K562 (cell line): Measurements from ENCODE around the gene GMIP. TPM values are rescaled to one million over a fixed set of nuclear protein-coding genes. Genes with fewer than 3 reads are reported as not detected.

Experiments used
- CTCF ChIP-seq, 3 experiments: IDR thresholded peaks in 2 of 3; conservative IDR thresholded peaks in 1 of 3; 2 replicates each; pipeline ENCODE4 v1.5.1; 2011 to 2012; ENCODE audit warnings: low read length in 3 of 3, mild to moderate bottlenecking in 3 of 3, control low read depth in 2 of 3, improper control_type of control experiment in 1 of 3, inconsistent platforms in 1 of 3, low read depth in 1 of 3, mixed read lengths in 1 of 3, moderate library complexity in 1 of 3; ENCODE audit not compliant: insufficient read depth in 2 of 3
- E2F8 ChIP-seq: fragments of 450-650 bp; IDR thresholded peaks from 2 replicates; pipeline ENCODE4 v1.7.1; 2018; ENCODE audit warnings: mild to moderate bottlenecking, low read depth; ENCODE audit not compliant: partially characterized antibody
- NR2F6 ChIP-seq: fragments of 450-650 bp; formaldehyde crosslinking; IDR thresholded peaks from 2 replicates; pipeline ENCODE4 v1.4.0; 2020; ENCODE audit warnings: mild to moderate bottlenecking
- RBM14 ChIP-seq: fragments of 200-400 bp; formaldehyde crosslinking; IDR thresholded peaks from 2 replicates; pipeline ENCODE4 v1.6.1; 2018; ENCODE audit warnings: low read depth, mild to moderate bottlenecking, low read length, moderate library complexity, borderline replicate concordance; ENCODE audit not compliant: insufficient read depth
- REST ChIP-seq, 2 experiments: fragments of 450-650 bp; formaldehyde crosslinking in 1 of 2; IDR thresholded peaks; 2 replicates each; pipeline versions ENCODE4 v1.4.0 to v1.6.1; 2014 to 2020; ENCODE audit warnings: mild to moderate bottlenecking in 2 of 2, borderline replicate concordance in 1 of 2, low read depth in 1 of 2
- ZNF311 ChIP-seq: fragments of 250-450 bp; sonication (Bioruptor Pico); IDR thresholded peaks from 2 replicates; pipeline ENCODE4 v1.4.0; 2020; ENCODE audit warnings: mild to moderate bottlenecking, moderate library complexity
- ZNF41 ChIP-seq: fragments of 250-450 bp; sonication (Bioruptor Pico); conservative IDR thresholded peaks from 2 replicates; pipeline ENCODE4 v1.4.0; 2020; ENCODE audit warnings: mild to moderate bottlenecking
- ZNF518B ChIP-seq: fragments of 250-450 bp; sonication (Bioruptor Pico); IDR thresholded peaks from 2 replicates; pipeline ENCODE4 v1.5.0; 2021; ENCODE audit warnings: mild to moderate bottlenecking, moderate library complexity
- polyA plus RNA-seq, 8 experiments: library from polyadenylated mRNA; depleted of rRNA in 4 of 8; stranded (reverse) in 5 of 8; unstranded in 3 of 8; fragments of >200 nt; fragmentation: Nextera tagmentation in 2 of 8; fragmentation: Illumina TruSeq in 1 of 8; extraction: Ambion mirVana in 2 of 8; extraction: Trizol in 1 of 8; gene quantifications; 2 replicates each; pipeline versions ENCODE4 v1.2.1 to v1.2.3, GENCODE V29; 2011 to 2014; ENCODE audit warnings: inconsistent platforms in 1 of 8, missing spikeins in 1 of 8
- total RNA-seq, 7 experiments: library from RNA; depleted of rRNA in 6 of 7; stranded (reverse); fragments of >200 nt in 6 of 7; fragmentation: Illumina TruSeq in 2 of 7; extraction: Trizol in 2 of 7; gene quantifications; 2 replicates each; pipeline versions ENCODE4 v1.2.1 to v1.2.3, GENCODE V29; 2011 to 2021; ENCODE audit warnings: low replicate concordance in 1 of 7

The GMIP gene
- total and polyA plus RNA-seq, 9 of the 15 experiments (the other 6 are each of a cell fraction or from before 2014, with no cell fraction given): 0.14 to 15.8 (median 3.2) TPM

- 0 out of 2 replicates have a peak, but pooled peaks have one; percentile 36 for TF ChIP-seq NR2F6 (CRISPR knock-in tag)
- peak; percentile 81 for TF ChIP-seq E2F8
- no peak for TF ChIP-seq ZNF311 (CRISPR knock-in tag)
- TF ChIP-seq ZNF518B: no peak
- TF ChIP-seq RBM14: no peak
- TF ChIP-seq REST (IDR thresholded peaks at IDR 0.05; ENCODE audit: borderline replicate concordance): peak; percentile 90
- 0 out of 2 replicates have a peak, but pooled peaks have one; percentile 29 for TF ChIP-seq REST (CRISPR knock-in tag; IDR thresholded peaks at IDR 0.05; ENCODE audit: low read depth)
- peak in 1 of 3 experiments; percentile 37; a peak in 1 of 6 replicates for TF ChIP-seq CTCF (IDR thresholded peaks at IDR 0.05 in 2 of 3, conservative IDR thresholded peaks at IDR 0.05 in 1 of 3; ENCODE audit: insufficient read depth in 2 of 3, low read depth in 1 of 3, low read length in 3 of 3)
- 0 out of 2 replicates have a peak, but pooled peaks have one; percentile 48 for TF ChIP-seq ZNF41 (CRISPR knock-in tag)
These were observed 20.0 kb upstream of the GMIP start, which contains the start of gene ATP13A1 (continued) for GRCh38 chr19:19663256-19664120.
